ENCODE measurements around the gene ZNF142.

The ZNF142 gene

DNA sequence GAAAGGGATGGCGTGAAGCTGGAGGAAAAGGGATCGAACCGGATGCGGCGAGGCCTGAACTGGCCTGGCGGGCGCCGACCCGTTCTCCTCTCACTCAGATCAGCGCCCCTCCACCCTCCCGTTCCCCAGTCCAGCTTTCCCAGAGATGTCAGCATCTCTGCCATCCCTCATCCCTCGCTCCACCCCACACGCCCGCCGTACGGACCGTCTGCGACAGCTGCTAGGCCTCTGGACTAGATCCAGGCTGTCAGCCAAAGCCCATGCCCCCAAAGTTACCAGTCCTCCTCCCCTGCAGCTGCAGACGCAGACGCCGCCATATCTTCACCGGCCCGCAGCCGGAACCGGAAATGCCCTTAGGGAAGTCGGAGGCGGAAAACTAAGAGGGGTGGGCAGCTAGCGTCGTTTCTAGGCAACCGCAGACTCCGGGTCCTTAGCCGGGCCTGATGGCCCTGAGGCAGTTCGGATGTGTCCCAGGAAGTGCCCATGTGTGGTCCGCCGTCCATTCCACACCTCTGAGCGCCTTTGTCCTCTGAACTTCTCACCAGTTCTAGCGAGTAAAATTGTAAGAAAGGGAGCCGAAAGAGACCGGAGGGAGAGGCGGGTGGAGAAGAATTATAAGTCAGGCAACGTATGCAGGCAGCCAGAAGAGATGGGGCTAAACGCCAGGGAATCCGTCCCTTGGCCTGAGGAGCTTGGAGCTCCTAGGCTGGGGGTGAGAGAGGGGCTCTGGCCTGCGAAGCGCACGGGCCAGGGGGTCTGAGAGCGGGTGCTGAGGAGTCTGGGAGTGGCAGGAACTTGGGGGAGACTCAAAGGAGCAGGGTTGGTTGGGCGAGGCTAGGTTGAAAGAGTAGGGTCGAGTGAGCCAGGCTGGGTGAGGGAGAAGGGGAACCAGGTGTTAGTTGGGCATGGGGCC, 12.5 kb upstream of the ZNF142 start, which contains the start of the genes RNF25 and STK36 (continued):
- TF ChIP-seq, protein P1, sequence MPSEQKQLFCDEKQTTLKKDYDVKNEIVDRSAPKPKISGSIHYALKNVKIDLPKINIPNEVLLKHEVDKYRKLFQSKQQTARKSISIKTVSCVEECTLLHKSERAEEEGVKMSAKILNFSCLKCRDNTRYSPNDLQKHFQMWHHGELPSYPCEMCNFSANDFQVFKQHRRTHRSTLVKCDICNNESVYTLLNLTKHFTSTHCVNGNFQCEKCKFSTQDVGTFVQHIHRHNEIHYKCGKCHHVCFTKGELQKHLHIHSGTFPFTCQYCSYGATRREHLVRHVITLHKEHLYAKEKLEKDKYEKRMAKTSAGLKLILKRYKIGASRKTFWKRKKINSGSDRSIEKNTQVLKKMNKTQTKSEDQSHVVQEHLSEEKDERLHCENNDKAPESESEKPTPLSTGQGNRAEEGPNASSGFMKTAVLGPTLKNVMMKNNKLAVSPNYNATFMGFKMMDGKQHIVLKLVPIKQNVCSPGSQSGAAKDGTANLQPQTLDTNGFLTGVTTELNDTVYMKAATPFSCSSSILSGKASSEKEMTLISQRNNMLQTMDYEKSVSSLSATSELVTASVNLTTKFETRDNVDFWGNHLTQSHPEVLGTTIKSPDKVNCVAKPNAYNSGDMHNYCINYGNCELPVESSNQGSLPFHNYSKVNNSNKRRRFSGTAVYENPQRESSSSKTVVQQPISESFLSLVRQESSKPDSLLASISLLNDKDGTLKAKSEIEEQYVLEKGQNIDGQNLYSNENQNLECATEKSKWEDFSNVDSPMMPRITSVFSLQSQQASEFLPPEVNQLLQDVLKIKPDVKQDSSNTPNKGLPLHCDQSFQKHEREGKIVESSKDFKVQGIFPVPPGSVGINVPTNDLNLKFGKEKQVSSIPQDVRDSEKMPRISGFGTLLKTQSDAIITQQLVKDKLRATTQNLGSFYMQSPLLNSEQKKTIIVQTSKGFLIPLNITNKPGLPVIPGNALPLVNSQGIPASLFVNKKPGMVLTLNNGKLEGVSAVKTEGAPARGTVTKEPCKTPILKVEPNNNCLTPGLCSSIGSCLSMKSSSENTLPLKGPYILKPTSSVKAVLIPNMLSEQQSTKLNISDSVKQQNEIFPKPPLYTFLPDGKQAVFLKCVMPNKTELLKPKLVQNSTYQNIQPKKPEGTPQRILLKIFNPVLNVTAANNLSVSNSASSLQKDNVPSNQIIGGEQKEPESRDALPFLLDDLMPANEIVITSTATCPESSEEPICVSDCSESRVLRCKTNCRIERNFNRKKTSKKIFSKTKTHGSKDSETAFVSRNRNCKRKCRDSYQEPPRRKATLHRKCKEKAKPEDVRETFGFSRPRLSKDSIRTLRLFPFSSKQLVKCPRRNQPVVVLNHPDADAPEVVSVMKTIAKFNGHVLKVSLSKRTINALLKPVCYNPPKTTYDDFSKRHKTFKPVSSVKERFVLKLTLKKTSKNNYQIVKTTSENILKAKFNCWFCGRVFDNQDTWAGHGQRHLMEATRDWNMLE (tag by site-specific recombination; conservative IDR thresholded peaks at IDR 0.05; ENCODE audit: low read depth) = peak; percentile 57
- TF ChIP-seq SP7 (tag by site-specific recombination; IDR thresholded peaks at IDR 0.05) (peak; percentile 54; the same call in 1 of the 2 replicates), ZEB2 (tag by site-specific recombination; IDR thresholded peaks at IDR 0.05) (0 out of 2 replicates have a peak, but pooled peaks have one; percentile 36), ZSCAN30 (tag by site-specific recombination; IDR thresholded peaks at IDR 0.05) (no peak), GLIS1 (tag by site-specific recombination; IDR thresholded peaks at IDR 0.05) (peak; percentile 18; the same call in 1 of the 2 replicates), ZNF561 (tag by site-specific recombination; IDR thresholded peaks at IDR 0.05; ENCODE audit: borderline replicate concordance) (no peak), ZNF510 (tag by site-specific recombination; IDR thresholded peaks at IDR 0.05; ENCODE audit: insufficient replicate concordance) (no peak), ZXDB (tag by site-specific recombination; IDR thresholded peaks at IDR 0.05) (peak; percentile 68), ZNF660 (tag by site-specific recombination; IDR thresholded peaks at IDR 0.05) (no peak), ZSCAN23 (tag by site-specific recombination; IDR thresholded peaks at IDR 0.05) (no peak), ZNF366 (tag by site-specific recombination; conservative IDR thresholded peaks at IDR 0.05) (peak; percentile 69), ZNF266 (tag by site-specific recombination; IDR thresholded peaks at IDR 0.05; ENCODE audit: low read depth) (no peak), ZNF777 (tag by site-specific recombination; IDR thresholded peaks at IDR 0.05; ENCODE audit: borderline replicate concordance) (no peak), ZNF391 (tag by site-specific recombination; IDR thresholded peaks at IDR 0.05; ENCODE audit: borderline replicate concordance, low read depth) (0 out of 2 replicates have a peak, but pooled peaks have one; percentile 50), ZBTB48 (tag by site-specific recombination; IDR thresholded peaks at IDR 0.05) (peak; percentile 41; the same call in 1 of the 2 replicates), ZNF239 (tag by site-specific recombination; IDR thresholded peaks at IDR 0.05) (no peak), ZBTB20 (tag by site-specific recombination; IDR thresholded peaks at IDR 0.05) (no peak), ZNF24 (tag by site-specific recombination; IDR thresholded peaks at IDR 0.05) (peak; percentile 24; the same call in 1 of the 2 replicates), ZNF571 (tag by site-specific recombination; IDR thresholded peaks at IDR 0.05) (no peak), KLF9 (tag by site-specific recombination; IDR thresholded peaks at IDR 0.05; ENCODE audit: low read depth) (no peak; the same call in 1 of the 2 replicates), SP3 (tag by site-specific recombination; IDR thresholded peaks at IDR 0.05) (peak; percentile 25; the same call in 1 of the 2 replicates), ZNF140 (tag by site-specific recombination; IDR thresholded peaks at IDR 0.05) (no peak), ZNF701 (tag by site-specific recombination; IDR thresholded peaks at IDR 0.05) (no peak), HOXD13 (CRISPR knock-in tag; IDR thresholded peaks at IDR 0.05; ENCODE audit: borderline replicate concordance) (0 out of 2 replicates have a peak, but pooled peaks have one; percentile 8), ZNF501 (tag by site-specific recombination; IDR thresholded peaks at IDR 0.05) (peak; percentile 73), ZNF221 (tag by site-specific recombination; IDR thresholded peaks at IDR 0.05; ENCODE audit: borderline replicate concordance) (no peak), ZNF23 (tag by site-specific recombination; IDR thresholded peaks at IDR 0.05; ENCODE audit: borderline replicate concordance) (no peak)
- TF ChIP-seq, protein P2, sequence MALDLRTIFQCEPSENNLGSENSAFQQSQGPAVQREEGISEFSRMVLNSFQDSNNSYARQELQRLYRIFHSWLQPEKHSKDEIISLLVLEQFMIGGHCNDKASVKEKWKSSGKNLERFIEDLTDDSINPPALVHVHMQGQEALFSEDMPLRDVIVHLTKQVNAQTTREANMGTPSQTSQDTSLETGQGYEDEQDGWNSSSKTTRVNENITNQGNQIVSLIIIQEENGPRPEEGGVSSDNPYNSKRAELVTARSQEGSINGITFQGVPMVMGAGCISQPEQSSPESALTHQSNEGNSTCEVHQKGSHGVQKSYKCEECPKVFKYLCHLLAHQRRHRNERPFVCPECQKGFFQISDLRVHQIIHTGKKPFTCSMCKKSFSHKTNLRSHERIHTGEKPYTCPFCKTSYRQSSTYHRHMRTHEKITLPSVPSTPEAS (tag by site-specific recombination; IDR thresholded peaks at IDR 0.05) = no peak
- TF ChIP-seq, protein P3, sequence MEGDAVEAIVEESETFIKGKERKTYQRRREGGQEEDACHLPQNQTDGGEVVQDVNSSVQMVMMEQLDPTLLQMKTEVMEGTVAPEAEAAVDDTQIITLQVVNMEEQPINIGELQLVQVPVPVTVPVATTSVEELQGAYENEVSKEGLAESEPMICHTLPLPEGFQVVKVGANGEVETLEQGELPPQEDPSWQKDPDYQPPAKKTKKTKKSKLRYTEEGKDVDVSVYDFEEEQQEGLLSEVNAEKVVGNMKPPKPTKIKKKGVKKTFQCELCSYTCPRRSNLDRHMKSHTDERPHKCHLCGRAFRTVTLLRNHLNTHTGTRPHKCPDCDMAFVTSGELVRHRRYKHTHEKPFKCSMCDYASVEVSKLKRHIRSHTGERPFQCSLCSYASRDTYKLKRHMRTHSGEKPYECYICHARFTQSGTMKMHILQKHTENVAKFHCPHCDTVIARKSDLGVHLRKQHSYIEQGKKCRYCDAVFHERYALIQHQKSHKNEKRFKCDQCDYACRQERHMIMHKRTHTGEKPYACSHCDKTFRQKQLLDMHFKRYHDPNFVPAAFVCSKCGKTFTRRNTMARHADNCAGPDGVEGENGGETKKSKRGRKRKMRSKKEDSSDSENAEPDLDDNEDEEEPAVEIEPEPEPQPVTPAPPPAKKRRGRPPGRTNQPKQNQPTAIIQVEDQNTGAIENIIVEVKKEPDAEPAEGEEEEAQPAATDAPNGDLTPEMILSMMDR (tag by site-specific recombination; IDR thresholded peaks at IDR 0.05) = peak; percentile 38; the same call in 1 of the 2 replicates
- TF ChIP-seq, protein P4, sequence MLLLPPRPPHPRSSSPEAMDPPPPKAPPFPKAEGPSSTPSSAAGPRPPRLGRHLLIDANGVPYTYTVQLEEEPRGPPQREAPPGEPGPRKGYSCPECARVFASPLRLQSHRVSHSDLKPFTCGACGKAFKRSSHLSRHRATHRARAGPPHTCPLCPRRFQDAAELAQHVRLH (tag by site-specific recombination; IDR thresholded peaks at IDR 0.05) = no peak
- TF ChIP-seq, protein P5, sequence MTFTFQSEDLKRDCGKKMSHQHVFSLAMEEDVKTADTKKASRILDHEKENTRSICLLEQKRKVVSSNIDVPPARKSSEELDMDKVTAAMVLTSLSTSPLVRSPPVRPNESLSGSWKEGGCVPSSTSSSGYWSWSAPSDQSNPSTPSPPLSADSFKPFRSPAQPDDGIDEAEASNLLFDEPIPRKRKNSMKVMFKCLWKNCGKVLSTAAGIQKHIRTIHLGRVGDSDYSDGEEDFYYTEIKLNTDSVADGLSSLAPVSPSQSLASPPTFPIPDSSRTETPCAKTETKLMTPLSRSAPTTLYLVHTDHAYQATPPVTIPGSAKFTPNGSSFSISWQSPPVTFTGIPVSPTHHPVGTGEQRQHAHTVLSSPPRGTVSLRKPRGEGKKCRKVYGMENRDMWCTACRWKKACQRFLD (tag by site-specific recombination; IDR thresholded peaks at IDR 0.05) = 0 out of 2 replicates have a peak, but pooled peaks have one; percentile 17
